GM12892 (cell line): ENCODE measurements around the gene RRM1.
"Not testable (repeated sequence)": the region's sequence is repeated elsewhere in the genome, so short reads cannot be mapped to it uniquely, and the experiment has no call there.

Experiments
- DNase-seq: peaks from one replicate; pipeline ENCODE4 v3.0.0; 2011; ENCODE audit not compliant: insufficient read length
- FAIRE-seq: peaks from 2 replicates; lab custom pipeline; 2011; peaks lifted over from hg19 to GRCh38; lab: Jason Lieb, UNC
- POLR2A ChIP-seq: IDR thresholded peaks from 2 replicates; pipeline ENCODE4 v1.6.1; 2011; ENCODE audit warnings: low read depth, low read length, control low read depth
- POLR2AphosphoS5 ChIP-seq: IDR thresholded peaks from 2 replicates; pipeline ENCODE4 v1.6.1; 2011; ENCODE audit warnings: low read depth, low read length, control low read depth
- TAF1 ChIP-seq: IDR thresholded peaks from 2 replicates; pipeline ENCODE4 v1.6.1; 2011; ENCODE audit warnings: low read depth, mild to moderate bottlenecking, control low read depth, low read length, borderline replicate concordance

RRM1 gene

DNA sequence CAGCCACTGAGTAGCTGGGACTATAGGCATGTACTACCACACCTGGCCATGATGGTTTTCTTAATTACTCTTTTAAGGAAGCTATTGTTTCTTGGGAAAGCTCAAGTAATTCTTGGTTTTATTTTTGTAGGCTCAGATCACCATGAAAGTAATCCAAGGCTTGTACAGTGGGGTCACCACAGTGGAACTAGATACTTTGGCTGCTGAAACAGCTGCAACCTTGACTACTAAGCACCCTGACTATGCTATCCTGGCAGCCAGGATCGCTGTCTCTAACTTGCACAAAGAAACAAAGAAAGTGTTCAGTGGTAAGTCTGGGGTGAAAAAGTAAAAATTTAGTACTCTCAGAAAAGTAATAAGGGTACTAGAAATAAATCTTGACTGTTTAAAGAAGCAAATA lies 11.3 kb downstream of the RRM1 start:
- FAIRE-seq (no peak), DNase-seq (no peak)
- TF ChIP-seq POLR2A (no peak), TAF1 (no peak), POLR2AphosphoS5 (no peak)

DNA sequence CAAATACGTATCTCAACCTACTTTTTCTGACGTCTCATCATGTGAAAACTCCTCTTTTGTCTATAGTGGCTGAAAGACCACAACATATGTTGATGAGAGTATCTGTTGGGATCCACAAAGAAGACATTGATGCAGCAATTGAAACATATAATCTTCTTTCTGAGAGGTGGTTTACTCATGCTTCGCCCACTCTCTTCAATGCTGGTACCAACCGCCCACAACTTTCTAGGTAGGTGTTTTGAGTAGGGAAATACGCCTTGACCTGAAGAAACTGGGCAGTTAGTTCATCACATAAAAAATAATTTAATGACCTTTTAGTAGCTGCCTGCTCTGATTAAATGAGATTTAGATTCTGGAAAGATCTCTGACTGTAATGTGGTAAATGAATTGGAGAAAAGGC lies 17.2 kb downstream of the RRM1 start:
- DNase-seq (no peak), FAIRE-seq (no peak)
- TF ChIP-seq POLR2AphosphoS5 (no peak), TAF1 (no peak)

DNA sequence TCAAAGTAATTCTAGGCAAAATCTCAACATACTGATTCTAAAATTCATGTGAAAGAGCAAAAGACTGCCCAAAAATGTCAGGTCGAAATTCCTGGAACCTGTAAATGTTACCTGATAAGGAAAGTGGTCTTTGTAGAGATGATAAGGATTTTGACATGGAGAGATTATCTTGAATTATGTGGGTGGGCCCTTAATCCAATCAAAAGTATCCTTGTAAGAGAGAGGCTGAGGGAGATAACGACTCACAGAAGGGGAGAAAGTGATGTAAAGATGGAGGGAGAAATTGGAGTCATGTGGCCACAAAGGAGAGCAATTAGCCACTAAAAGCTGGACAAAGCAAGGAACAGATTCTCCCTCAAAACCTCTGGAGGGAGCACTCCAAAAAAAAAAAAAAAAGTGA lies 20.5 kb downstream of the RRM1 start:
- TF ChIP-seq POLR2A (no peak), POLR2AphosphoS5 (no peak), TAF1 (no peak)
- DNase-seq (no peak), FAIRE-seq (no peak)

DNA sequence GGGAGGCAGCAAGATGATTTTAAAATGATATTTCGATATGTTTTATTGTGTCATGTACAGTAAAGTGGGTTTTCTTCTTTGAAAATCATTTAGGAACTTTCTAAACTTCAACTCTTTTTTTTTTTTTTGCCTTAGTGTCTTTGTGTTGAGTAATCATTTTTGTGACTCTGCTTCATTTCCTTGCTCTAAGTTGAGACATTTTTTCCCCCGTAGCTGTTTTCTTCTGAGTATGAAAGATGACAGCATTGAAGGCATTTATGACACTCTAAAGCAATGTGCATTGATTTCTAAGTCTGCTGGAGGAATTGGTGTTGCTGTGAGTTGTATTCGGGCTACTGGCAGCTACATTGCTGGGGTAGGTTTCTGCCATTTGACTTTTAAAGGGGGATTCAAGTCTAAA lies 23.5 kb downstream of the RRM1 start:
- DNase-seq (no peak), FAIRE-seq (no peak)
- TF ChIP-seq TAF1 (no peak), POLR2A (no peak), POLR2AphosphoS5 (no peak)

DNA sequence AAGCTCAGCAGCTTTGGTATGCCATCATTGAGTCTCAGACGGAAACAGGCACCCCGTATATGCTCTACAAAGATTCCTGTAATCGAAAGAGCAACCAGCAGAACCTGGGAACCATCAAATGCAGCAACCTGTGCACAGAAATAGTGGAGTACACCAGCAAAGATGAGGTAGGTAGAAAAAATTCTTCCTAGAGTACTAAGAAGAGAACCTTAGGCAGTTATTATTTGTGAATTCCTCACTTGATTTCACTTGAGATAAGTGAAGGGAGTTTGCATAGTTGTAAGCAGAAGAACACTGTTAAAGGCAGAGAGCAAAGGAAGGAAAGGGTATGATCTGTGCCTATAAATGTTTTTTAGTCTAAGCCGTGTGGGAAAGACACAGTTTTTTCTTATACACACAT lies 28.6 kb downstream of the RRM1 start:
- no peak for TF ChIP-seq POLR2AphosphoS5
- TF ChIP-seq POLR2A: no peak
- TF ChIP-seq TAF1: no peak
- FAIRE-seq: no peak
- no peak for DNase-seq

DNA sequence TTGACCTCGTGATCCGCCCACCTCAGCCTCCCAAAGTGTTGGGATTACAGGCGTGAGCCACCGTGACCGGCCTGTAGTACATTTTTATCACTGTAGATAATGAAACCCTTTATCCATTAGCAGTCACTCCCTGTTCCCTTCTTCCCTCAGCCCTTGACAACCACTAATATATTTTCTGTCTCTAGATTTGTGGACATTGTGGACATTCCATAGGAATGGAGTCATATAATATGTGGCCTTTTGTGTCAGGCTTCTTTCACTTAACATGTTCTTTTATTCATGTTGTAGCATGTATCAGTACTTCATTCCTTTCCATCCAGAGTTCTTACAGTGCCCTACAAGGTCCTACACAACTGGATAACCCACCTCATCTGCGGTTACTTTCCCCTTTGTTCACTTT lies 30.5 kb downstream of the RRM1 start:
- DNase-seq: no peak
- FAIRE-seq: no peak
- TF ChIP-seq POLR2AphosphoS5: no peak
- TF ChIP-seq POLR2A: no peak
- no peak for TF ChIP-seq TAF1

DNA sequence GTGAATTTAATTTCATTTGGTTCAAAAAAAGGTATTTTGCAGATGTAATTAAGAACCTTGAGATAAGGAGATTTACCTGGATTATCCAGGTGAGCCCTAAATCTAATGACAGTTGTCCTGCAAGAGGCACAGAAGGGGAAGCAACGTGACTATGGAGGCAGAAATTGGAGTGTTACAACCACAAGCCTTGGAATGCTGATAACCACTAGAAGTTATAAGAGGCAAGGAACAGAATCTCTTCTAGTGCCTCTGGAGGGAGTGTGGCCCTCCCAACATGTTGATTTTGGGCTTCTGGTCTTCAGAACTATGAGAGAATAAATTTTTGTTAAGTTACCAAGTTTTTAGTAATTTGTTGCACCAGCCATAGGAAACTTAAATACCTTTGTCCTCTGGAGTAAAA lies 32.8 kb downstream of the RRM1 start:
- DNase-seq: no peak
- FAIRE-seq: no peak
- TF ChIP-seq TAF1 (no peak), POLR2AphosphoS5 (no peak), POLR2A (no peak)

DNA sequence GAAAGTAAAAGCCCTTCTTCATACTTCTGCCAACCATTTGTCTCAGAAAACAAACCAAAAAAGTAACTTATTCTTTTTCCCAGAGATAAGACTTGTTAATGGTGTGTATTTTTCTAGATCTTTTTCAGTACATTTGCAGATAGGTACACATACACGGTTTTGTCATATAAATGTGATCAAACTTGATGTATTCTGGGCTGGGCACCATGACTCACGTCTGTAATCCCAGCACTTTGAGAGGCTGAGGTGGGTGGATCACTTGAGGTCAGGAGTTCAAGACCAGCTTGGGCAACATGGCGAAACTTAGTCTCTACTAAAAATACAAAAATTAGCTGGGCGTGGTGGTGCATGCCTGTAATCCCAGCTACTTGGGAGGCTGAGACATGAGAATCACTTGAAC lies 35.6 kb downstream of the RRM1 start:
- DNase-seq: not testable (repeated sequence)
- FAIRE-seq: peak; percentile 17

DNA sequence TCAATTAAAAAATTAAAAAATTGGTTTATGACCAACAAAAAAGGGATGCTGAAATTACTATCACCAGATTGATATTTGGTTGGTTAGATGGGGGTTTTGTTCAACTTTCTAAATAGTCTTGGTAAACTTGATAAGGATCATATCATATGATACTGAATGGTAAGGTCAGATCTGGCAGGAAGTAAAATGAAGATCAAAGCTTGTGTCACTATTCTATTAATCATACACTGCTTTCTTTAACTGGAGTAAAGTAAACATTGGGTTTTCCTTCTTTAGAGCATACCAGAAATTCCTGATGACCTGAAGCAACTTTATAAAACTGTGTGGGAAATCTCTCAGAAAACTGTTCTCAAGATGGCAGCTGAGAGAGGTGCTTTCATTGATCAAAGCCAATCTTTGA lies 40.2 kb downstream of the RRM1 start:
- TF ChIP-seq POLR2A (no peak), POLR2AphosphoS5 (no peak), TAF1 (no peak)
- peak; percentile 68 for FAIRE-seq
- no peak for DNase-seq

DNA sequence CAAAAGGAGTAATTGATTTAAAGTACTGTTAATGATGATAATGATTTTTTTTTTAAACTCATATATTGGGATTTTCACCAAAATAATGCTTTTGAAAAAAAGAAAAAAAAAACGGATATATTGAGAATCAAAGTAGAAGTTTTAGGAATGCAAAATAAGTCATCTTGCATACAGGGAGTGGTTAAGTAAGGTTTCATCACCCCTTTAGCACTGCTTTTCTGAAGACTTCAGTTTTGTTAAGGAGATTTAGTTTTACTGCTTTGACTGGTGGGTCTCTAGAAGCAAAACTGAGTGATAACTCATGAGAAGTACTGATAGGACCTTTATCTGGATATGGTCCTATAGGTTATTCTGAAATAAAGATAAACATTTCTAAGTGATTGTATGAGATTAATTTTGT lies 43.9 kb downstream of the RRM1 start:
- no peak for FAIRE-seq
- no peak for DNase-seq
- TF ChIP-seq TAF1 (no peak), POLR2AphosphoS5 (no peak), POLR2A (no peak)

DNA sequence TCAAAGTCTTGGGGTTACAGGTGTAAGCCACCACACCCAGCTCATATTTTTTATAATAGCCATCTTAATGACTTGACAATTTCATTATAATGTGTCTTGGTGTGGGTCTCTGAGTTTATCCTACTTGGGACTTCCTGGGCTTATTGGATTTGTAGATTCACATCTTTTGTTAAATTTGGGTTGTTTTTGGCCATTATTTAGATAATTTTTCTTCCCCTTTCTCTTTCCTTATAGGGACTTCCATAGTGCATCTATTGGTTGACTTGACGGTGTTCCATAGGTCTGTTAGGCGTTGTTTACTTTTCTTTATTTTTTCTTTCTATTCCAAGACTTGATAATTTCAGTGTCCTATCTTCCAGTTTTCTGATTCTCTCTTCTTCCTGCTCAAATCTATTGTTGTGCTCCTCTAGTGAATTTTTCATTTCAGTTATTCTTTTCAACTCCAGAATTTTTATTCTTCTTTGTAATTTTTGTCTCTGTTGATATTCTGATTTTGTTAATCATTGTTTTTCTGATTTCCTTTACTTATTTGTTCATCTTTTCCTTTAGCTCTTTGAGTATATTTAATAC lies 45.6 kb downstream of the RRM1 start:
- DNase-seq (no peak), FAIRE-seq (no peak)
- TF ChIP-seq POLR2A (no peak), TAF1 (no peak), POLR2AphosphoS5 (no peak)

DNA sequence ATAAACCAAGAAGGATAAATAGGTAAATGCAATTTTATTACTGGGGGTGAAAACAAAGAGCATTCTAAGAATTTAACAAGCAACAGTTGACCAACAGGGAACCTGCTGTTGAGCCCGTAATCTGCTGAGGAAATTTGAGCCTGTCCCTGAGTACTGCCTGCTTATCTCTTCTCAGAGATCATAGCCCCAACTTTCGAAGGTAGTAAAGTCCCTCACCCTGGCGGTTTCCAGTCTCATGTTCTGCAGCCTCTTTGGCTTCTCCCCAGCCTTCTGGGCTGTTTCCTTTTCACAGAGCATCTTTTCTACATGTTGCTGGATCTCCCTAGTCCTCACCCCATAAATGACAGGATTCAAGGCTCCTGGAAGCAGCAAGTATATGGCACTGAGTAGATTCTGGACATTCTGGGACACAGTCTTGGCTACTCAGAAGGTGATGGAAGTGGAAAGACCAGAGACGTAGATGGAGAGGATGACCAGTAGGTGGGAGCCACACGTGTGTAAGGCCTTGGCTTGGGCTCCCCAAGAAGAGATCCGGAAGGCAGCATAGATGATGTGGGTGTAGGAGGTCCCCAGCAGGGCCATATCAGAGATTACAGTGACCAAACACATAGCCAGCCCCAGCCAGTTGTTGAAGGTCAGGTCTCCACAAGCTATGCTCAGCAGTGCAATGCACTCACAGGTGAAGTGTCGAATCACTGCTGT lies 51.6 kb downstream of the RRM1 start:
- FAIRE-seq: no peak
- TF ChIP-seq TAF1: no peak
- TF ChIP-seq POLR2AphosphoS5: no peak
- TF ChIP-seq POLR2A: no peak
- no peak for DNase-seq

DNA sequence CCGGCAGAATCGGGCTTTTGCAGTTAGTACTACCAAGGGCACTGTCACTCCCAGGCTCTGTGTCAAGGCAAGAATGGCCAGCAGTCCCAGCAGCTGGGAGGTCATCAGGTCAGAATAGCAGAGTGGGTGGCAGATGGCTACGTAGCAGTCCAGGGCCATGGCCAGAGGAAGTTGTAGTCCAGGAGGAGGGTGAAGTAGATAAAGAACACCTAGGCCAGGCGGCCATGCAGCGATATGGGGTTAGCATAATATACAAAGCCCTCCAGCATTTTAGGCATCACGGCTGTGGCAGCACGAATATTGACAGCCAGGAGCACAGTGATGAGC lies 52.1 kb downstream of the RRM1 start:
- TF ChIP-seq POLR2AphosphoS5: no peak
- no peak for TF ChIP-seq POLR2A
- TF ChIP-seq TAF1: no peak
- DNase-seq (no peak), FAIRE-seq (no peak)
